Esophagus squamous epithelium (tissue), 5 donors: ENCODE data around the gene PRDM10. TPM values are rescaled to one million over a fixed set of nuclear protein-coding genes. Genes with fewer than 3 reads are reported as not detected.

Source experiments
- DNase-seq: peaks from one replicate; lab custom pipeline; 2025; lab: John Stamatoyannopoulos, UW
- H3K27ac ChIP-seq, 4 donors: fragments of 200-600 bp; sonication (generic); one replicate each; pipeline ENCODE4 v1.5.1; 2016 to 2019; ENCODE audit warnings: mild to moderate bottlenecking in 1 of 4
- H3K27me3 ChIP-seq, 4 donors: fragments of 200-600 bp; sonication (generic); 1 replicate in 3 of 4; 2 replicates in 1 of 4; pipeline versions ENCODE4 v1.5.1 to v1.6.0; 2017 to 2021; ENCODE audit warnings: antibody characterized with exemption in 1 of 4
- H3K36me3 ChIP-seq, 3 donors: fragments of 200-600 bp; sonication (generic); one replicate each; pipeline ENCODE4 v1.5.1; 2016 to 2019
- H3K4me1 ChIP-seq, 3 donors: fragments of 200-600 bp; sonication (generic); one replicate each; pipeline ENCODE4 v1.5.1; 2017 to 2019
- H3K4me3 ChIP-seq, 4 donors: fragments of 200-600 bp; sonication (generic); 1 replicate in 3 of 4; 2 replicates in 1 of 4; pipeline ENCODE4 v1.5.1; 2016 to 2019; ENCODE audit warnings: mild to moderate bottlenecking in 2 of 4, moderate library complexity in 1 of 4
- H3K9me3 ChIP-seq, 3 donors: fragments of 200-600 bp; sonication (generic); one replicate each; pipeline ENCODE4 v1.5.1; 2016 to 2019
- CTCF ChIP-seq, 6 experiments: fragments of 450-650 bp in 4 of 6; fragments of 200-600 bp in 2 of 6; sonication (generic) in 2 of 6; IDR thresholded peaks; one replicate each; pipeline ENCODE4 v1.5.1; 2016 to 2019; ENCODE audit warnings: antibody characterized with exemption in 6 of 6, mild to moderate bottlenecking in 4 of 6, moderate library complexity in 4 of 6
- POLR2A ChIP-seq, 4 donors: fragments of 450-650 bp; IDR thresholded peaks; one replicate each; pipeline ENCODE4 v1.6.1; 2017; ENCODE audit warnings: antibody characterized with exemption in 4 of 4, mild to moderate bottlenecking in 4 of 4, moderate library complexity in 3 of 4
- WGBS, 2 donors: methylation state at CpG; one replicate each; pipeline ENCODE4 v1.1.5; 2018; 5-methylcytosine and 5-hydroxymethylcytosine counted together
- intact Hi-C: fragments of 100-400 bp; cut with DNase I; formaldehyde crosslinking; loops from one replicate; pipeline ENCODE4 v1.15.0; 2022
- total RNA-seq, 4 donors: library from RNA; depleted of rRNA; stranded (reverse); fragments of >200 nt; gene quantifications; one replicate each; pipeline ENCODE4 v1.1.0, GENCODE V29; 2016
- donor health status: DM: yes; HTN: yes; CAD: no.

The PRDM10 gene
- total RNA-seq, 4 donors from 2014 or later: 7.3 to 11.2 (median 7.7) TPM

GRCh38 chr11:129928923-129929692, 73.5 kb downstream of the PRDM10 start:
- H3K27me3 ChIP-seq: no peaks in the 10 kb centered on the region
- peaks cover 0 to 55% (median 3%) of the 10 kb centered on the region in 3 donors for H3K36me3 ChIP-seq
- intact Hi-C loops: no loop called here
- H3K4me3 ChIP-seq: no peak overlapping the region
- H3K4me1 ChIP-seq: peaks cover 0 to 23% (median 0%) of the 10 kb centered on the region in 3 donors
- no peaks in the 10 kb centered on the region for H3K9me3 ChIP-seq
- WGBS, 2 donors: 90 to 91% methylated on average over 3 of the region's 3 CpGs
- no peak for DNase-seq
- TF ChIP-seq CTCF (IDR thresholded peaks at IDR 0.05) (no peak), POLR2A (IDR thresholded peaks at IDR 0.05) (no peak)
- H3K27ac ChIP-seq: no peak overlapping the region

GRCh38 chr11:129922674-129923073, 80.0 kb downstream of the PRDM10 start:
- H3K36me3 ChIP-seq: peaks cover 0 to 65% (median 3%) of the 10 kb centered on the region in 3 donors
- intact Hi-C loops: no loop called here
- TF ChIP-seq CTCF (IDR thresholded peaks at IDR 0.05): no peak
- TF ChIP-seq POLR2A (IDR thresholded peaks at IDR 0.05): no peak
- no peaks in the 10 kb centered on the region for H3K27me3 ChIP-seq
- H3K4me3 ChIP-seq: no peak overlapping the region
- no peak overlapping the region for H3K27ac ChIP-seq
- DNase-seq: no peak
- H3K9me3 ChIP-seq: no peaks in the 10 kb centered on the region
- WGBS, 2 donors: 85 to 89% methylated on average over 5 of the region's 5 CpGs
- no peaks in the 10 kb centered on the region for H3K4me1 ChIP-seq

GRCh38 chr11:129918361-129918760, 84.3 kb downstream of the PRDM10 start:
- peaks cover 14 to 89% (median 17%) of the 10 kb centered on the region in 3 donors for H3K36me3 ChIP-seq
- TF ChIP-seq POLR2A (IDR thresholded peaks at IDR 0.05) (no peak), CTCF (IDR thresholded peaks at IDR 0.05) (no peak)
- WGBS, 2 donors: 93 to 96% methylated on average over 22 of the region's 22 CpGs
- H3K27me3 ChIP-seq: no peaks in the 10 kb centered on the region
- H3K9me3 ChIP-seq: no peaks in the 10 kb centered on the region
- intact Hi-C loops: loop anchor here (2.0 kb wide), 1 partner anchor 216 kb away; no protein-coding TSS in a partner anchor
- no peaks in the 10 kb centered on the region for H3K4me1 ChIP-seq
- H3K27ac ChIP-seq: no peak overlapping the region
- no peak for DNase-seq
- H3K4me3 ChIP-seq: no peak overlapping the region

GRCh38 chr11:129917231-129917630, 85.4 kb downstream of the PRDM10 start:
- no peak for DNase-seq
- intact Hi-C loops: no loop called here

More at GRCh38 chr11:129917231-129917630, 85.4 kb downstream of the PRDM10 start:
- no peak for TF ChIP-seq CTCF (IDR thresholded peaks at IDR 0.05)
- no peak for TF ChIP-seq POLR2A (IDR thresholded peaks at IDR 0.05)
- H3K4me1 ChIP-seq: no peaks in the 10 kb centered on the region
- H3K9me3 ChIP-seq: no peaks in the 10 kb centered on the region
- no peak overlapping the region for H3K4me3 ChIP-seq
- no peak overlapping the region for H3K27ac ChIP-seq
- peaks cover 14 to 92% (median 17%) of the 10 kb centered on the region in 3 donors for H3K36me3 ChIP-seq
- 80 to 90% methylated on average over 2 of the region's 2 CpGs for WGBS, 2 donors
- H3K27me3 ChIP-seq: no peaks in the 10 kb centered on the region
